ENCODE data around the gene JSRP1. TPM values are rescaled to one million over a fixed set of nuclear protein-coding genes. Genes with fewer than 3 reads are reported as not detected.

The JSRP1 gene
- polyA plus RNA-seq, 1 of the 3 experiments (the other 2 are of a cell fraction) = 0.76 TPM

DNA sequence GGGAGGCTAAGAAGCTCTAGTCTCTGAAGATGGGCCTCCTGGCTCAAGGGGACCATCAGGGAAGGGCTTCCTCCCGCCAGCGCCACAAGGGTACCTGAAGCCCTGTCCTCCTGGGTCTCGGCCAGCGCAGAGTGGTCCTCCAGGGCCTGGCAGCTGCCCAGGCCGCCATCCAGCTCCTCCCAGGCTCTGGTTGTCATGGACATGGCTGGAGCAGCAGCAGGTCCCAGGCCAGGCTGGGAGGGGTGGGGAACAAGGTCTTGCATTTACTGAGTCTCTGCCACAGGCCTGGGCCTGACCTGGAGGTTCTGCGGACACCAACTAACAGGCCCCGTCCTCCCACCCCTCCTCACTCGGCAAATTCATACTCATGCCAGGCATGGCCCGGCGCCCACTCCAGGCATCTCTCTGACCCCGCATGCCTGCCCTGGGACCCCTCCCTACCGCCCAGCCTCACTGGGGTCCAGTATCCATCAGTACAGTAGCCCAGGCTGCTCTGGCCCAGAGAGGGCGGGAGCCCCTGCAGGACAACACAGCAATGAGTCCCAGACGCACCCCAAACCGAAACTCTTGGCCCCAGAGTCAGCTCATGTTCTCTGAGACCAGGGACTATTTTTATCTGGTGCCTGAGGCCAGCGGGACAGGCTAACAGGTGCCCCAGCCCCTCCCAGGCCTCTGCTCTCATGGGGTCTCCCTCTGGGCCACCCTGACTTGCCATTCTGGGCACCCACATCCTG is 938 bp downstream of the JSRP1 start:
- H3K36me3 ChIP-seq (replicated peaks in 1 of 2; ENCODE audit: control insufficient read depth in 1 of 2, insufficient read depth in 2 of 2, low read length in 1 of 2) = peaks cover 0 to 8% of the 10 kb centered on the region in 2 experiments
- no peaks in the 10 kb centered on the region for H3K79me2 ChIP-seq (ENCODE audit: insufficient read depth)
- CTCF ChIA-PET = interaction anchor here (1.4 to 4.0 kb wide), 7 partner anchors 9 to 61 kb away, joined by 4 to 16 read pairs (median 9); partner anchors contain the start of gene PLEKHJ1
- peak overlapping the region in 1 of 2 experiments; percentile 70; a peak in 1 of 4 replicates for H3K27ac ChIP-seq (ENCODE audit: low read depth in 2 of 2, low read length in 1 of 2)
- no peaks in the 10 kb centered on the region for H3K9me3 ChIP-seq
- no peak overlapping the region for H3K4me2 ChIP-seq
- POLR2A ChIA-PET = interaction anchor here (0.6 to 4.2 kb wide), 5 partner anchors 11 to 83 kb away, joined by 3 to 33 read pairs (median 4); no protein-coding TSS in a partner anchor
- H2AFZ ChIP-seq (ENCODE audit: low read depth) = no peak overlapping the region
- H3K27me3 ChIP-seq (ENCODE audit: insufficient read depth) = no peaks in the 10 kb centered on the region
- peak; percentile 78 for DNase-seq
- TF ChIP-seq EP300 (IDR thresholded peaks at IDR 0.05; ENCODE audit: borderline replicate concordance in 1 of 2, low read depth in 1 of 2, low read length in 1 of 2) = no peak
- TF ChIP-seq RXRA (IDR thresholded peaks at IDR 0.05; ENCODE audit: borderline replicate concordance, low read depth) = no peak
- no peak for TF ChIP-seq TCF12 (IDR thresholded peaks at IDR 0.05)
- no peak for TF ChIP-seq FOSL2 (IDR thresholded peaks at IDR 0.05; ENCODE audit: borderline replicate concordance, low read depth)
- no peak for TF ChIP-seq RFX5 (IDR thresholded peaks at IDR 0.05; ENCODE audit: low read length)
- TF ChIP-seq, protein P1, sequence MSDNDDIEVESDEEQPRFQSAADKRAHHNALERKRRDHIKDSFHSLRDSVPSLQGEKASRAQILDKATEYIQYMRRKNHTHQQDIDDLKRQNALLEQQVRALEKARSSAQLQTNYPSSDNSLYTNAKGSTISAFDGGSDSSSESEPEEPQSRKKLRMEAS (IDR thresholded peaks at IDR 0.05; ENCODE audit: low read depth) = no peak
- peak; percentile 16 for TF ChIP-seq CHD2 (IDR thresholded peaks at IDR 0.05; ENCODE audit: low read length, partially characterized antibody)
- TF ChIP-seq GABPA (IDR thresholded peaks at IDR 0.05; ENCODE audit: low read depth) = no peak
- TF ChIP-seq, protein P2, sequence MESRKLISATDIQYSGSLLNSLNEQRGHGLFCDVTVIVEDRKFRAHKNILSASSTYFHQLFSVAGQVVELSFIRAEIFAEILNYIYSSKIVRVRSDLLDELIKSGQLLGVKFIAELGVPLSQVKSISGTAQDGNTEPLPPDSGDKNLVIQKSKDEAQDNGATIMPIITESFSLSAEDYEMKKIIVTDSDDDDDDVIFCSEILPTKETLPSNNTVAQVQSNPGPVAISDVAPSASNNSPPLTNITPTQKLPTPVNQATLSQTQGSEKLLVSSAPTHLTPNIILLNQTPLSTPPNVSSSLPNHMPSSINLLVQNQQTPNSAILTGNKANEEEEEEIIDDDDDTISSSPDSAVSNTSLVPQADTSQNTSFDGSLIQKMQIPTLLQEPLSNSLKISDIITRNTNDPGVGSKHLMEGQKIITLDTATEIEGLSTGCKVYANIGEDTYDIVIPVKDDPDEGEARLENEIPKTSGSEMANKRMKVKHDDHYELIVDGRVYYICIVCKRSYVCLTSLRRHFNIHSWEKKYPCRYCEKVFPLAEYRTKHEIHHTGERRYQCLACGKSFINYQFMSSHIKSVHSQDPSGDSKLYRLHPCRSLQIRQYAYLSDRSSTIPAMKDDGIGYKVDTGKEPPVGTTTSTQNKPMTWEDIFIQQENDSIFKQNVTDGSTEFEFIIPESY (IDR thresholded peaks at IDR 0.05; ENCODE audit: borderline replicate concordance, low read depth) = no peak
- H4K20me1 ChIP-seq (ENCODE audit: insufficient read depth) = no peaks in the 10 kb centered on the region
- 86% methylated on average over 11 of the region's 16 CpGs for WGBS (ENCODE audit: low lambda C conversion rate)
- H3K4me3 ChIP-seq (ENCODE audit: low read depth in 2 of 2, low read length in 1 of 2) = no peak overlapping the region
- no peaks in the 10 kb centered on the region for H3K9me2 ChIP-seq
- H3F3A ChIP-seq (replicated peaks; ENCODE audit: insufficient read depth) = peaks cover 8% of the 10 kb centered on the region
- peaks cover 0 to 17% of the 10 kb centered on the region in 2 experiments; a peak in 1 of 4 replicates for H3K4me1 ChIP-seq (ENCODE audit: control insufficient read depth in 1 of 2, insufficient read depth in 2 of 2, low read depth in 1 of 2, low read length in 1 of 2)
- H3K9ac ChIP-seq = no peak overlapping the region

DNA sequence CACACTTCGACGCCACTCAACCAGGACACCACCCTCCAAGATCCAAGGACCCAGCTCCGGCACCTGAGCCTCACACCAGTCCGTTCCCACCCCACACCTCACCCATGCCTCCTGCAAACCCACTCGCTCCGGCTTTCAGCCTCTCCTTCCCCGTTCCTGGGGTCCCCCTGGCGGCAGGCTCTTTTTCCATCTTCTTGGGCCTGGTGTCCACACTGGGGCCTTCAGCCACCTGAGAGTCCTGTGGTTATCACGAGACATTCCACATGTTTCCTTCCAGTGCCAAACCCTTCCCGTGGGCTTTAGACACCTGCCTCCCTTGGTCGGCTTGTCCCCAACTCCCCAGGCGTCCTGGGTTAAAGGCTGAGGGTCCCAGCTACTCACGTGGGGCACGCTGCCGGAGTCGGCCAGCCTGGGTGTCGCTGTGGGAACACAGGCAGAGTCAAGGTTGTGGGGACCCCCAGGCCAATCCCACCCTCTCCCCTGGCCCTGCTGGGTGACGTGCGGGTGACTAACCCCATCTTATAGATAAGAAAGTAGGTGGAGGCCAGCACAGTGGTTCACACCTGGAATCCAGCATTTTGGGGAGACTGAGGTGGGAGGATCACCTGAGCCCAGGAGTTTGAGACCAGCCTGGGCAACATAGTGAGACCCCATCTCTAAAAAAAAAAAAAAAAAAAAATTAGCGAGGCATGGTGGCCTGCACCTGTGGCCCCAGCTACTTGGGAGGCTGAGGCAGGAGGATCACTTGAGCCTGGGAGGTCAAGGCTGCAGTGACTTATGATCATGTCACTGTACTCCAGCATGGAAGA is 1.9 kb downstream of the JSRP1 start:
- ChIA-PET POLR2A (interaction anchor here (0.6 to 4.2 kb wide), 3 partner anchors 10 to 16 kb away, joined by 3 to 33 read pairs (median 13); no protein-coding TSS in a partner anchor), CTCF (interaction anchor here (1.4 to 4.0 kb wide), 6 partner anchors 8 to 62 kb away, joined by 4 to 16 read pairs (median 8); partner anchors contain the start of gene PLEKHJ1)
- H3K9me3 ChIP-seq = no peaks in the 10 kb centered on the region
- TF ChIP-seq, protein P3, sequence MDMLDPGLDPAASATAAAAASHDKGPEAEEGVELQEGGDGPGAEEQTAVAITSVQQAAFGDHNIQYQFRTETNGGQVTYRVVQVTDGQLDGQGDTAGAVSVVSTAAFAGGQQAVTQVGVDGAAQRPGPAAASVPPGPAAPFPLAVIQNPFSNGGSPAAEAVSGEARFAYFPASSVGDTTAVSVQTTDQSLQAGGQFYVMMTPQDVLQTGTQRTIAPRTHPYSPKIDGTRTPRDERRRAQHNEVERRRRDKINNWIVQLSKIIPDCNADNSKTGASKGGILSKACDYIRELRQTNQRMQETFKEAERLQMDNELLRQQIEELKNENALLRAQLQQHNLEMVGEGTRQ (IDR thresholded peaks at IDR 0.05; ENCODE audit: borderline replicate concordance, low read depth, low read length) = no peak
- H3K27me3 ChIP-seq (ENCODE audit: insufficient read depth) = no peaks in the 10 kb centered on the region
- no peak overlapping the region for H3K4me3 ChIP-seq (ENCODE audit: low read depth in 2 of 2, low read length in 1 of 2)
- H2AFZ ChIP-seq (ENCODE audit: low read depth) = no peak overlapping the region
- H3K9ac ChIP-seq = no peak overlapping the region
- H4K20me1 ChIP-seq (ENCODE audit: insufficient read depth) = no peaks in the 10 kb centered on the region
- peaks cover 0 to 16% of the 10 kb centered on the region in 2 experiments for H3K36me3 ChIP-seq (replicated peaks in 1 of 2; ENCODE audit: control insufficient read depth in 1 of 2, insufficient read depth in 2 of 2, low read length in 1 of 2)
- DNase-seq = peak; percentile 45
- no peaks in the 10 kb centered on the region for H3K9me2 ChIP-seq
- H3F3A ChIP-seq (replicated peaks; ENCODE audit: insufficient read depth) = peaks cover 5% of the 10 kb centered on the region
- H3K4me2 ChIP-seq = no peak overlapping the region
- WGBS (ENCODE audit: low lambda C conversion rate) = 96% methylated on average over 11 of the region's 20 CpGs
- H3K4me1 ChIP-seq (ENCODE audit: control insufficient read depth in 1 of 2, insufficient read depth in 2 of 2, low read depth in 1 of 2, low read length in 1 of 2) = peaks cover 0 to 17% of the 10 kb centered on the region in 2 experiments; a peak in 1 of 4 replicates
- no peaks in the 10 kb centered on the region for H3K79me2 ChIP-seq (ENCODE audit: insufficient read depth)
- H3K27ac ChIP-seq (ENCODE audit: low read depth in 2 of 2, low read length in 1 of 2) = no peak overlapping the region
